ENCODE results near the gene TCAIM. TPM values are rescaled to one million over a fixed set of nuclear protein-coding genes. Genes with fewer than 3 reads are reported as not detected.

Gene TCAIM, protein sequence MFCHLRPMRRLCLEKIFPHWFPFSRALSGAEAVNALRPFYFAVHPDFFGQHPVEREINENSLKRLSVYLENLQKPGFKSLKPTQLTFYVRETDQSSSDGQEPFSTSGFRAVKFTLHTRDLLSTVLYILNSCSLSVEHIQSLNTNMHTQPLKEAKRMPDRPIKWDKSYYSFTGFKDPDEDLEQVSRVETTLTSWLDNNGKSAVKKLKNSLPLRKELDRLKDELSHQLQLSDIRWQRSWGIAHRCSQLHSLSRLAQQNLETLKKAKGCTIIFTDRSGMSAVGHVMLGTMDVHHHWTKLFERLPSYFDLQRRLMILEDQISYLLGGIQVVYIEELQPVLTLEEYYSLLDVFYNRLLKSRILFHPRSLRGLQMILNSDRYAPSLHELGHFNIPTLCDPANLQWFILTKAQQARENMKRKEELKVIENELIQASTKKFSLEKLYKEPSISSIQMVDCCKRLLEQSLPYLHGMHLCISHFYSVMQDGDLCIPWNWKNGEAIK
- total RNA-seq (2014; rRNA removed; shearing (Covaris generic)): 33.0 and 35.3 TPM in 2 replicates
- 20.0 and 22.4 TPM in 2 replicates for polyA plus RNA-seq (2014; cell fraction: nucleus; rRNA removed)

DNA sequence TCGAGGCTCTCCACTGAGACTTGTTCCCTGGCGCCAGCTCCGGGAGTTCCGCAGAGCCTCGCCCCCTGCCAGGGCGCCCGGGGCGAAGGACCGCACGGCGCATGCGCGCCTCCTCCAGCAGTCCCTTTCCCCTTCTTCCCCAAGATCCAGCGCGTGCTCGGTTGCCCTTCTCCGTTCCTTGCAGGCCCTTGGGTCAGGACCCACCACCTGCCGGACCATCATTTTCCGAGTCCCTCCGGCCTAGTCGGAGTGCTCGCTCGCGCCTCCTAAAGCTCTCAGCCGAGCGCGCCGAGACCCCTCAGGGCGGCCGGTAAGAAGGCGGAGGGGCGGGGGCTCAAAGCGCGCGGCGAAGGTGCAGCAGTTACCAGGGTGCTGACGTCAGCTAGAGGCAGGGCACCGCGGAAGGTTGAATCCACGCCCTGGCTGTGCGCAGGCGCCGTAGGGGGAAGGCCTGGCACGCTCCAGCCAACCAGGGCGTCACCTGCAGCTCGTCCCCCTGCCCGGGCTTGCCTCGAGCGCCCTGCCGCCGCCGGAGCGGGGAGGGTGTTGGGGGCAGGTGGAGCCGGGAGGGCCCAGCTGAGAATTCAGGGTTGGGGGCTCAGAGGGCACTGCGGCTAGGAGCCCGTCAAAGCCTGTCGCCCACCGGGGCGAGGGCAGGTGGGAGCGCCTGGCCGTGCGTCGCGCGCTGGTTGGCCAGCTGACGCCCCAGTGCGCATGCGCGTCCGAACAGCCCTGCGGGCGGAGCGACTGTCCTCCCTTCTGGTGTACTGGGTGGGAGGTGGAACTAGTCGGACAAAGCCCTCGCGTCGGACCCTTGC is at the start of gene TCAIM:
TSS of gene TCAIM (plus strand) at position 757 of the 818 bp plus-strand sequence. CDS start 16,017 bp downstream, outside the sequence.
- peak; percentile 95 for DNase-seq (ENCODE audit: extremely low read depth, low read depth)

DNA sequence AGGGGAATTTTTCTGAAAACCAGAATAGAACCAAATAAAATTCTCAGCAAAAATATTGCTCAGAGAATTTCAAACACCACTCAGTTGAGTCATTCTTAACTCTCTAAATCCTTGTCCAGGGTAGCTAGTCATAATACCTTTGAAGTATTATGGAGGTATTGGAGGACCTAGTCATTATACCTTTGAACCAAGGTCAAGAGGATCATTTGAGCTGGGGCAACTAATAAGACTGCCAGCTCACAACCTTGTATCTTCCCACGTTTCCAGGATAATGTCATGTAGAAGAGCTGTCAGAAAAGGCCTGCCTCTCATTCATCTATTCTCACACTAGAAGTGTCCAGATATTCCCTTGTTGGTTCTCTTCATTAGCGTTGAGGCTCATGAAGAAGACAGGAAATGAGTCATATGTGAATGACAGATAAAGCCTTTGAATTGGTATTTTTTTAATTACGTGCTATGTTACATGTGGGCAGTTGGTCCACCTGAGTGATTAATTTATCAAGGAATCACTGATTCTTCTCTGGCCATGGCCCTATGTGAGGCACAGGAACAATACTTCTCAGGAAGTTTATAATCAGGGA is 48.6 kb upstream of the TCAIM start:
- no peak for DNase-seq (ENCODE audit: extremely low read depth, low read depth)

DNA sequence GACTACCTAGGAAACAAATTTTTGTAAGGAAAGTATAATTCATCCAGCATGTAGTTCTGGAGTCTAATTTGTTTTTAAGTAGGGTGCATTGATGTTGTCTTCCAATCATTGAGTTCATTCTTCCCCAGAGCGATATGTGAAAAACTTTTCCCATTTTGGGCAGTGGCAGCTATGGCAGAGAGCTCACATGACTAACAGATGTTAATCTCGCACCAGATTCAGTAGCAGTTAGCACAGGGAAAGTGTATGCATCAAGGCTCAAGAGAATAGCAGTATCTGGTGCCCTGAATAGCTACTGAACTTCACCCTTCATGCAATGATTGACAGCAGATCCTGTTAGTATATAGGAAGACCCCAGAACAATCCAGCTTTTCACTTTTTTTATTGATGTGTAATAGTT is 46.3 kb upstream of the TCAIM start:
- DNase-seq (ENCODE audit: extremely low read depth, low read depth): no peak

DNA sequence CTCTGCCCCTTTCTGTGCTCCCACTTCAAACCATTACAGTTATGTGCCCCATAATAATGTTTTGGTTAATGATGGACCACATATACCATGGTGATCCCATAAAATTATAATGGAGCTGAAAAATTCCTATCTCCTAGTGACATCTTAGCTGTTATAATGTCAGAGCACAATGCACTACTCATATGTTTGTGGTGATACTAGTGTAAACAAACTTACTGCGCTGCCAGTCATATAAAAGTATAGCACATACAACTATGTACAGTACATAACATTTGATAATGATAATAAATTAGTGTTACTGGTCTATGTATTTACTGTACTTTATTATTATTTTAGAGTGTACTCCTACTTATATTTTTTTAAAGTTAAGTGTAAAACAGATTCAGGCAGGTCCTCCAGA is 45.6 kb upstream of the TCAIM start:
- DNase-seq (ENCODE audit: extremely low read depth, low read depth): no peak

DNA sequence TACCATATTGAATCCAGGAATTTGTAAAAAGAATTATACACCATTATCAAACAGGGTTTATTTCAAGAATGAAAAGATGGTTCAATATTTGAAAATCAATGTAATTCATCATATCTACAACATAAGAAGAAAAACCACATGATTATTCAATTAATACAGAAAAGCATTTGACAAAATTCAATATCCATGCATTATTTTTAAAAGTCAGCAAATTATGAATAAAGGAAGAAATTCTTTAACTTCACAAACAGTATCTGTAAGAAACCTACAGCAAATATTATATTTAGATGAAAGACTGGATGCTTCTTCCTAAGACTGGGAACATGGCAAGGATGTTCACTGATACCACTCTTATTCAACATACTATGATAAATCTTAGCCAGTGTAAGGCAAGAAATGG is 41.3 kb upstream of the TCAIM start:
- DNase-seq (ENCODE audit: extremely low read depth, low read depth): no peak

DNA sequence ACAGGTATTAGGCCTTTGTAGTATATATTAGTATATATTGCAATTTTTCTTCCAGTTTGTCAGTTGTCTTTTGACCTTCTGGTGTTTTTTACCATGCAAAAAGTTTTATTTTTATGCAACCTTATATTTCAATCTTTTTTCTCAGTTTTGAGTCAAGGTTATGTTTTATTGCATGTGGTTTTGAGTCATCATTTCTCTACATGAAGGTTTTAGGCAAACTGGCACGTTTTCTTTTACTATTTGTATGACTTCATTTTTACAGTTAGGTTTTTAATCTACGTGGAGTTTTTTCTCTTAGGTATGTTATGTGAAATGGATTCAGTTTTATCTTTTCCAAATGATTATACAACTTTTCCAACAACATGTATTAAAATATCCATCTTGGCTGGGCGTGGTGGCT is 36.8 kb upstream of the TCAIM start:
- no peak for DNase-seq (ENCODE audit: extremely low read depth, low read depth)

DNA sequence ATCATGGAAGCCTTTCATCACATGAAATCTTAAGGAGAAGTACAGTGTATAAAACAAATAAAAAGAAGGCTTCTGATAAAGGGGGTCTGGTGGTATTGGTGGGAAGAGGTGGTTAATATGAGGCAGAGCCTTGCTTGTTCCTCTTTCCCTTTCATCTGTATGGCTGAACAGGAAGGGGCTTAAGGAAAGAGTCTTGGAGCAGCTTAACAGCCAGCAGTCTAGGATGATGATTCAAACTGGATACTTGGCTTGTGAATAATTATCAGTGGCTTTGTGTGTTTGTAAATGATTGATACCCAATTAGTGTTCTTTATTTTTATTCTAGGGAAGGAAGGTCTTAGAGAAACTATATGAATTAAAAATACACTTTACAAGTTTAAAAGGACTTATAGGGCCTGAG is 29.1 kb upstream of the TCAIM start:
- DNase-seq (ENCODE audit: extremely low read depth, low read depth): no peak

DNA sequence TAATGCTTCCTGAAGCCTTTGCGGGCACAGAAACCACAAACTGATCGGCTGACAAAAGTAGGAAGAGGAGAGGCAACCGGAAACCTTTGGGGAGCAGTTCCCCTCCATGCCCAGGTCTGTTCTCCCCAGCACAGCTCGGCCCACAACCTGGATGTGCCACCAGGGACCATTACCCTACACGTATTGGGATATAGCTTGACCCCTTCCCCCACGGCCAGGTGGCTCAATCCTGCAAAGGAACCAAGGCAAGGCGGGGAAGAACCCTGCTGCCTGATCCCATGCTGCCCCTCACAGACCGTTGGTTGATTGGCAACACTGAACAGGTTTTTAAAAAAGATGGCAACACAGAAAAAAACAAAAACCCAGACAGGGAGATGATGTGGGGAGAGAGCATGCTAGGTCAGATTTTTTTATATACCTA is 19.7 kb upstream of the TCAIM start:
- no peak for DNase-seq (ENCODE audit: extremely low read depth, low read depth)

DNA sequence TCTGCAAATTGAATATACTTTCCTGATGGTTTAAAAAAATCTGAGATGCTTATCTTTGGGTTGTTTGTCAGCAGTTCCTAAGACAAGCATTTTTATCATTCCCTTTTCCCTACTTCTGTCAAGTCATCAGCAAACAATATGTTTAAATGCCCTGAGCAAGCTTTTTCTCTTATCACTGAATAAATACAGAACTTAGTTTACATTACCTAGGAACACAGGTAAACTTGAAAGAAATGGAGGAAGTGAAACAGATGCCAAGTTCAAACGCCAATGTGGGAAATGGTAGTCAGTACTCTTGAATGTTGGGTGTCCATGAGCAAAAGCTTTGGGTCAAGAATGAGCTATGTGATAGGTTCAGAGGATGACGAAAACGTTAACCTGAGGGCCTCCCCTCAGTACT is 17.2 kb upstream of the TCAIM start:
- DNase-seq (ENCODE audit: extremely low read depth, low read depth): no peak

DNA sequence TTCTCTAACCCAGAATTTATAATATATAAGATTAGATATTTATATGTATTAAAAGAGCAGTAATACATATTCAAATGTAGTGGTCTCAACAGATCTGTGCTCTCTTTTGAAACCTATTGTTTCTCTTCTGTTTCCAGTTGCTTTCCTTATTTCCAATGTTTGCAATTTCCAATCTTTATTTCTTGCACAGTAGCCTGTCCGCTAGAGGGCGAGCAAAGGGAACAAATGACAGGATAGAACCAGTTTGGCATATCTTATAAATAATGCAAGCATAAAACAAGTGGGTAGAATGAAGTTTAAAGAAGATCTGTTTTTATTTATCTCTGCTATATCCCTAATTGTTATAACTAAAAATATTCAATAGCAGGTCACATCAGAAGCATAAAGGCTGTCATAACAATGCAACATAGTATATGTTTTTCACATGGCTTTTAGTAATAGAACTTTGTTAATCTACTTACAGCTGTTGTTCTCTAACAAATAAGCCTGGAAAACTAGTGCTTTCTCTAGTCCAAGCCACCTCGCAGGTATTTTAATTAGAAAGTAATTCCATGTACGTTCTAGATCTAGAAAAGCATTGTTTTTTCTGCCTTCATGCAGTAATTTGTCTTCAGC is 15.1 kb upstream of the TCAIM start:
- DNase-seq (ENCODE audit: extremely low read depth, low read depth): peak; percentile 52

DNA sequence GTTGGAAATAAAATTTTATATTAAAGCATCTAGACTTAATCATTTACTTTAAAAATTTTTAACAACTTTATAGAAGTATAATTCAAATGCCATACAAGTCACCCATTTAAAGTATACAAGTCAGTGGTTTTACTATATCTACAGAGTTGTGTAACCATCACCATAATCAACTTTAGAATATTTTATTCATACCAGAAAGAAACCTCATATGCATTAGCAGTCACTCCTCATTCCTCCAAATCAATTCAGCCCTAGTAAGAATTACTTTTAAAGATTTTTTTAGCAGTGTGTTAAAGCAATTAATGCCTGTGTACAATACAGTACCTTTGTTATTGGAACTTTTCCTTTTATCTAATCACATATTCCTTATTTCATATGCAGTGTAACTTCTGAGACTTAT is 14.0 kb upstream of the TCAIM start:
- no peak for DNase-seq (ENCODE audit: extremely low read depth, low read depth)

DNA sequence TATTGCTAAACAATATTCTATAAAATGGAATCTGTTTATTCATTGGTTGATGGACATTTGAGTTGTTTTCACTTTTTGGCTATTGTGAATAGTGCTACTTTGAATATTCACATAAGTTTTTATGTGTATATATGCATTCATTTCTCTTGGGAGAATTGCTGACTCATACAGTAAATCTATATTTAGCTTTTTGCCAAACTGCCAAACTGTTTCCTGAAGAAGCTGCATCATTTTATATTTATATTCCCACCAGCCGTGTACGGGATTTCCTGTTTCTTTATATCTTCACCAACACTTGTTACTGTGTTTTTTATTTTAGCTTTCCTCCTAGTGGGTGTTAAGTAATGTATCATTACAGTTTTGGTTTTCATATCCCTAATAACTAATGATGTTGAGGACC is 12.5 kb upstream of the TCAIM start:
- DNase-seq (ENCODE audit: extremely low read depth, low read depth): no peak

DNA sequence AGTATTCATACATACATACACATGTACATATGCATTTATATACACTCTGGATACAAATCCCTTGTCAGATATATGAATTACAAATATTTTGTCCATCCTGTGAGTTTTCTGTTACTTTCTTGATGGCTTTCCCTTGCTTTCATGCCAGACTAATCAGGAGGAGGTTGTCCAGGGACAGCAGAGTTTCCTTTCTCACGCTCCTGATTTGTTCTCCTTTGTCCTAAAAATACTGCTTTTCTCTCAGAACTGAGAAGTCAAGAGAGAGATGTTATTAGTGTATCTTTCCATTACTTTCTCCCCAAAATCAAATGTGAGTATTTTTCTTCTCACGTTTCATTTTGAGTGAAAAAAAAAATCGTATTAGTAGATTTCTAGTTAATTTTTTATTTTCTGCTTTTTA is 12.1 kb upstream of the TCAIM start:
- DNase-seq (ENCODE audit: extremely low read depth, low read depth): no peak

DNA sequence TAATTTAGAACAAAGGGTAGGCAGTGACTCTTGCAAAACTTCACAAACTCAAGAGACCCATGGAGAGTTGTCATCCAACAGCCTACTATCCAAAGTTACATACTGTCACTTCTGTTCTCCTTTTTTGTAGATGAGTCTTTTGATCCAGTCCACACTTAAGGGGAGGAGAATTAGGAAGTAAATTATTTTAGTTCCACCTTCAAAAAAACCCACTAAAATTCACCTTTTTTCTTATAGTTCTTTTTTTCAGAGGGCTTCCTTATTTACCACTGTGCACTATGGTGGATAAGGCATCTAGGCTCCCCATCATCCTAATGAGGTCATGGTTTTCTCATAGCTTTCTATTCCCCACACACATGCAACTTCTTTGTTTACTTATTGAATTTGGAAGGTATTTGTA is 8.6 kb upstream of the TCAIM start:
- no peak for DNase-seq (ENCODE audit: extremely low read depth, low read depth)

DNA sequence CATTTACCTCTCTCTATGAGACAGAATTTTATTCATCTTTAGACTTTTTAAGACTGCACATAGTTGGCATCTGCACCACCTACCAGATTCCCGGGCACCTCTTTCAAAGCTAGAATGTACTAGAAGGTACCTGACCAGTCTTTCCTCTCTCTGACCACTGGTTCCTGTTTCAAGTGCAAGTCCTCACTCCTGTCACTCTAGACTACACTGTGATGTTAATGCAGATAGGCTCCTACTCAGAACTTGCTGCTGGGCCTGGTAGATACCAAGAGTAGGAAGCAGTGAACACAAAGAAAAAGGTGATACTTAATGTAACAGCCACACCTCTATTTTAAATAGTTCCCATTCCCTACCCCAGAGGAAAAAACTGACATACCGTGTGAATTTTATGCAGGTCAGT is 8.1 kb upstream of the TCAIM start:
- no peak for DNase-seq (ENCODE audit: extremely low read depth, low read depth)

DNA sequence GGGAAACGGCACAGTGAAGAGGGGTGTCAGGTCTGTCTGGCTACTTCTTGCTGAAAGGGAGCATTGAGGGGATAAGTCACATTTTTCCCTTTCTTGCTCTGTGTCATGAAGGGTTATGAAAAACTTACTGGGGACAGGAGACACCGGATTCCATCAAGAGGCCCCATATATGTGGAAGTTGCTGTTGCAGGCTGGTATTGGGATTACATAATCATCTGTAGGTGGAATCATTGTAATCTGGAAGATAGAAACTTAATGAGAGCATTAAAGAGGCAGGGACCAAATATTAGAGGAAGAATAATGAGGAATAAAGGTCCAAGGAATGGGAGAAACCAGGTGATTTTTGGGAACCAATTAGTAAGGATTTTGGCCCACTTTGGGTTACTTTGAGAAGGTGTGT is 4.2 kb upstream of the TCAIM start:
- no peak for DNase-seq (ENCODE audit: extremely low read depth, low read depth)

DNA sequence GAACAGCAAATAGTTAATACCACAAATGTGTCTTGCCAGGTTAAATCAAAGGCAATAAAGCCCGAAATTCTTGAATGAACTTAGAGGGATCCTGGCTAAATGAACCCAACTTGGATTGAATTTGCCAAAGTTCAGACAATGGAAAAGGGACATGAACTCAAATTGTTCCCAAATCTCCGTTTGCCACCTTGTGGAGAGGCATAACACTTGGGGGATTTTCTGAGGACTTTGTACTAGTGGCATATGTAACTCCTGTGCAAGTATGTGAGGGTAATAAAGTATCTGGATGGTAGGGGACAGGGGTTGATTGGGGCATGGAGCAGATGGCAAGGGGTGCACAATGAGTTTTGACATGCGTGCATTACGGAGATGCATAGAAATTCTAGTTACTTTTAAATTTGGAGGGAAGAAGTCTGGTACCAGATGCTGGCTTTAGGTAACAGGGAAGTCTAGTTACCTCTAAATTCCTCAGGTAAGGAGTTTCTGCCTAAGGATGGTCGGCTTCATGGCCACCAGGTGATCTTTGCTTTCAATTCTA is 1.2 kb upstream of the TCAIM start:
- no peak for DNase-seq (ENCODE audit: extremely low read depth, low read depth)

DNA sequence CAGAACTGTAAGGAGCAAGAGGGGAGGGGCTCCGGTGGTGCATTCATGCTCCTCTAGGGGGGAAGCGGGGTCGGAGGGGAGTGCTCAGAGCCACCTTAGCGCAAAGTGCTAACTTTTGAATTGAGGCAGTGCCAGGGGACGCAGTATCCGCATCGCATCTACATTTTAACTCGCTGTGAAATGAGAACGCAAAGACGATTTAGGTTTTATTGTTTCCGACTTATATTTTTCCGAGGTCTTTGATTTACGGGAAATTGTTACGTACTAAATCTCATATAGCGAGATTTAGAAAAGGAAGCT is 212 bp downstream of the TCAIM start:
- DNase-seq (ENCODE audit: extremely low read depth, low read depth): no peak

DNA sequence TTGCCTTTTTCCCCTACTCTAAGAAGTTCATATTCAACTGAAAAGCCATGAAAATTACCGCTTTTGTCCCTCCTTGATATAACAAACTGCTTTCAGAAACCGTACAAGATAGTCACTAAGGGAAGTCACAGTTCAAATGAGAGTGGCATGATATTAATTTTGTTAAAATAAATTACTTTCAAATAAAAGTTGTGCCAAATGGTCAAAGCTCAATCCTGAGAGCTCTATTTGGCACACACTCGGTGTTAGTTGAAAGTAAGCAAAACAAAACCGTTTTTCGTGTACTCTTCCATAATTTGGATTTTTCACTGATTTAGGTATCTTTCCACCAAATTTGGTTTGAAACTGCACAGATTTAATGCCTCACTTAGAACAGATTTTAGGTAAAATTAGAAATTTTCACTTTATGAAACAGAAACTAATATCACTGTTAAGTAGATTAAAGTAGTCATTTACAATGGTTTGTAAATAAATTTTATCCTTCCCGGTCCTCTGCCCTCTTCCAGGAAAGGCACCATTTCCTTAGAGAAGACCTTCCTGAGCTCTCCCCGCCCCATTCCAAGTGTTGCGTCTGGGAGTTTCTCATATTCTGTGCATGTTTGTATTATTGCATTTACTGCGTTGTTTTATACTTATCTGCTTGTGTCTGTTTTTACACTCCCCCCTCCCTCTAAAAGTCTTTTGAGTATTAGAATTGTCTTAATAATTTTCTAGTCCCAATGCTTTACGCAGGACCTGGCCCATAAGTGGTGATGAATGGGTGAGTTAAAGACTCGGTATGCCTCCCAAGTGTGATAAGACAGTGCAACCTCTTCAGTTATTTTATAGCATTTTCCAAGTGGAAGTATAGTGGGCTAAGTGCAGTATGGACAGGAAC is 853 bp downstream of the TCAIM start:
- no peak for DNase-seq (ENCODE audit: extremely low read depth, low read depth)

DNA sequence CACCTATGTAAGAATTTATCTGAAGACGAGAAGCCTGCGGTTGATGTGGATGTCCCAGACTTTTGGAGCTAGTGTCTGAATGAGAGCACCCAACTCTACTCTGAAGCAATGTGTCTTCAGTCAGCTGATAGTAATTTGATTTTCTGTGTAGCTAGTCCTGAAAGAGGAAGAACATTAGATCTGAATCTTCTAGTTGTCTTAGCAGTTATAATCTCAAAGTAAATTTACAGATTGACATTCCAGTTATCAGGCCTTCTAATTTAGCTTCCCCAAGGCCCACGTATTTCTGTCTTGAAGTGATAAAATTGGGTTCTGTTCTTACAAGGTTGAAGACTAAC is 1.5 kb downstream of the TCAIM start:
- no peak for DNase-seq (ENCODE audit: extremely low read depth, low read depth)
